Dermis microvascular lymphatic vessel endothelial cell (primary cell): Measurements from ENCODE around the gene DSC2. TPM values are rescaled to one million over a fixed set of nuclear protein-coding genes. Genes with fewer than 3 reads are reported as not detected.
"Not testable (repeated sequence)": the region's sequence is repeated elsewhere in the genome, so short reads cannot be mapped to it uniquely, and the experiment has no call there.

ENCODE experiments used
- DNase-seq, 2 donors: peaks; one replicate each; pipeline versions ENCODE4 v3.0.0 to v3.0.0-alpha.2; 2010; ENCODE audit warnings: low read depth in 2 of 2
- total RNA-seq: library from RNA; depleted of rRNA; stranded (reverse); fragments of >200 nt; gene quantifications from 2 replicates; pipeline ENCODE4 v1.2.1, GENCODE V29; 2014

Gene DSC2
- total RNA-seq, result under 0.01 and 0.13 TPM in 2 replicates

DNA sequence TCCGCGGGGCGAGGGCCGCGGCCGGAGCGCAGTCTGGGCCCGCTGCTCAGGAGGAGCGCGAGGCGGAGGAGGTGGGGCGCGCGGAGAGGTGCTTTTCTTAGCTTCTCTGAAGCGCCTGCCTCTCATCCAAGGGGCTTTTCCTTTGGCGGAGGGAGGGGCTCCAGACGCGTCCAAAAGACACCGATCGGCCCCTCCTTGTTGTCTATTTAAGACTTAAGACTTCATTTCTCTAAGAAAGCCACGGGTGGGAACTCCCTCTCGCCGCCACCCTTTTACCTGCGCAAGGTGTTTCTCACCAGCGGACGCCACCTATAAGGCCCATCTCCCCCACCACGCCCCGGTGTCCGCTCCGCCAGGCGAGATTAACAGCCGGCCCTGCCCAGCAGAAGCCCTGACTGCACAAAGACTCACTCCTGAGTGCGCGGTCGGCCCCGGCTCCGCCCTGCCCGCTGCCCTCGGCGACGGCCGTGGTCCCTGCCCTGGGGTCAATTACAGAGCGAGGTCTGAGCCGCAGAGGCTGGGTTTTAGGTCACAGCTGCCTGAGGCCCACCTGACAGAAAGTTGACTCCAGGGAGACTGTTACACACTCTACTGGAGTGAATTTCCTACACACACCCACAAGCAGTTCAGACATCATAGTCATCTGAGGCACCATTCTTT lies at the start of gene DSC2:
TSS of gene DSC2 (minus strand) at position 397 of the 660 bp plus-strand sequence. CDS start 450 bp downstream, outside the sequence.
- DNase-seq, result no peak

- no peak for DNase-seq
These were observed 47.1 kb upstream of the DSC2 start for GRCh38 chr18:31149351-31149750.

DNA sequence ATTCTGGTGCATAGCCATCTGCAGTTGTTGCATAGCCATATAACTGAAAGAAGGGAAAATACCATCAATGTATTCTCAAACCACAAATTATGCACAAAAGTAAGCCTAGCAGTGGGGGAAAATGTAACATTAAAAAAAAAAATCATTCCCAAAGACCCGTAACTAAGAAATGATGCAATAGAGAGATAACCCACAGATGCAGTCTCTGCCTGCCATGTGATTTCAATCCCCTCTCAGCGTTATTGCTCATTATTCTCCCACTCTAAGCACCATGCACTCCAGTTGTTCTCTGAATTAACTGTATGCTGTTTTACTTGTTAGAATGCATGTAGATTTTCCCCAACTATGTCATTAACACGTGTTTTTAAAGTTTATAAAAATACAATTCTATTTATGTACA lies 46.4 kb upstream of the DSC2 start:
- DNase-seq, result no peak

GRCh38 chr18:31146809-31147208 lies 44.6 kb upstream of the DSC2 start:
- no peak for DNase-seq

DNA sequence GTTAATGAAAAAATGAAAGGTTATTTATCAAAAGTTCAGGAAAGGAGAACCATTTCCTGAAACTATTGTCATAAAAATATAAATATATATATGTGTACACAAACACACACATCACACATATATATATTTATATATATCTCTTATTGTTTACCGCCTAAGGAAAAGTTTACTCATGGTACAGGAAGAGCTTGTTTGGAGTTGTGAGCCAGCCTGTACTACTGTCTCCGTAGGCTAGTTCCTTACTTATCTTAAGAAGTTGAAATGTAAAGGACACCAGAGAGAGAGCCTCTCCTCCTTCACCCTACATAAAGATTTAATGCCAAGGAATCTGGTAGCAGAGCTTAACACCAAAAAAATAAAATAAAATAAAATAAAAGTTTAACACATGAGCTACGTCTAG lies 40.8 kb upstream of the DSC2 start:
- DNase-seq, result no peak

DNA sequence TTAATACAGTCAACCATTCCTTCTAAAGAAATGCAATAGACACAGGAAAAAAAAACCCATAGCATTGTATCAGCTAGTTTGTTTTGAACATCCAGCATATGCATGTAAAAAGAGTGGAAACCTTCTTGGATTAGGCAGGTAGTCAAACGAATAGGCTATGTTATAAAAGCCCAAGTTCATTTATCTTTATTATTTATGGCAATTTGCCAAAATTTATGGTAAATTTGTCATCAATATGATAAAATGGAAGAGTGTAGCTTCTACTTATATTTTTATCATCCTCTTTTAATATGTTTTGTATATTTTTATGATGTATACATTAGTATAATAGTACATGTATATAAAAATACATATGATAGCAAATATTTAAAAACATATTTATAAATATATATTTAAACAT lies 36.5 kb upstream of the DSC2 start:
- DNase-seq, result no peak

- DNase-seq, result no peak
These were observed 32.8 kb upstream of the DSC2 start for GRCh38 chr18:31134988-31135529.

DNA sequence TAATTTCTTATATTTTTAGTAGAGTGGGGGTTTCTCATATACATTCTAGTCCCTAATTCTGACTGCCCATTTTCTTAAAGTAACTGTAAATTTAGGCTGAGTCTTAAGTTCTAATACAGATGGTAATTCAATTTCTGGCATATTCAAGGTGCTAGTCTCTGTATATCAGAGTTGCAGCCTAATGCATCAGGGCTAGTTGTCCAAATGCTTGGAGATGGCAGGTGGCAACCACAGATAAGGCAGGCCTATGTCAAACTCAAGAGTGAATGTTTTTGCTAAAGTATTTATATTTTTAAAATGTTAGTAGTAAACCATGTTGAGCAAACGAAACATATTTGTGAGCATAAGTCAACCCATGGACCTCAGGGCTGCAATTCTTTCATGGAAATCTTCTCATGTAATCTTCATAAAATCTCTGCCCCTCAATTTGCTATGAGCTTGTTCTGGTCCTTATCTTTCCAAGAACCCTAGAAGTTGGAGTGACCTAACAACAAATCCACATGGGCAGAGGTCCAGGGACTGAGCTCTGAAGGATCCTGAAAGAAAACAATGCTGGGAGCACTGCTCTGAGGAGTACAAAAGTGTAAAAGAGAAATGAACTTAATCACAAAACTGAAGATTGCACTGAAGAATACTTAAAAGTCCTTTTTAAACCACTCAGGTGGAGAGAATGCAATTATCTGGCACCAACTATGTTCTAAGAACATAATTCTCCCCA lies 27.3 kb upstream of the DSC2 start:
- no peak for DNase-seq

- DNase-seq, result no peak
These were observed 23.7 kb upstream of the DSC2 start for GRCh38 chr18:31125878-31126277.

GRCh38 chr18:31123125-31123524 lies 20.9 kb upstream of the DSC2 start:
- not testable (repeated sequence) for DNase-seq

DNA sequence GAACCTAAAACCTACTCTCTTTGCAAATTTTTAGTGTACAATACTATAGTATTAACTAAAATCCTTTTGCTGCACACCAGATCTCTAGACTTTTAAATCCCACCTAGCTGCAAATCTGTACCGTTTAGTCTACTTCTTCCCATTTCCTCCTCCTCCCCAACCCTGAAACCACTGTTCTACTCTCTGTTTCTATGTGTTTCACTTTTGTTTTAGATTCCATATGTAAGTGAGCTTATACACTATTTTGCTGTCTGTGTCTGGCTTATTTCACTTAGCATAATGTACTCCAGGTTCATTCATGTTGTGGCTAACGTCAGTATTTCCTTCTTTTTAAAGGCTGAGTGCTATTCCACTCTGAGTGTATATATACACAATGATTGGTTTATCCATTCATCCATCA lies 18.4 kb upstream of the DSC2 start:
- no peak for DNase-seq

- DNase-seq, result no peak
These were observed 14.8 kb upstream of the DSC2 start for GRCh38 chr18:31116853-31117595.

DNA sequence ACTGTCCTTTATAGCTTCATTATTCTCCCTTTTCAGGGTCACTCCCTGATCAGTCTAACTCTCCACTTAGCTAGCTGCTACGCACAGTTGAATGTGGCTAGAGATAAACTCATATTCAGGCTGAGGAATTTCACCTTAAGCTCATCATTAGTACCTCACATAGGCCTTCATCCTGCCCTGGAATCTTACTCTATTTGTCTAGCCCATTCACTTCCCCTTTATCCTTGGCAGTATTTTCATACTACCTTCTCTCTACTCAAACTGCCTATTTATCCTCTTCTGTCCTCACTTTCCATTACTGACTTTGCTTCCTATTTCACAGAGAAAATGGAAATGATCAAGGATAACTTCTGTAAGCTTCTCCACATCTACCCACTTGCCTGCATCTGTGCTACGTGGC lies 10.6 kb upstream of the DSC2 start:
- no peak for DNase-seq

DNA sequence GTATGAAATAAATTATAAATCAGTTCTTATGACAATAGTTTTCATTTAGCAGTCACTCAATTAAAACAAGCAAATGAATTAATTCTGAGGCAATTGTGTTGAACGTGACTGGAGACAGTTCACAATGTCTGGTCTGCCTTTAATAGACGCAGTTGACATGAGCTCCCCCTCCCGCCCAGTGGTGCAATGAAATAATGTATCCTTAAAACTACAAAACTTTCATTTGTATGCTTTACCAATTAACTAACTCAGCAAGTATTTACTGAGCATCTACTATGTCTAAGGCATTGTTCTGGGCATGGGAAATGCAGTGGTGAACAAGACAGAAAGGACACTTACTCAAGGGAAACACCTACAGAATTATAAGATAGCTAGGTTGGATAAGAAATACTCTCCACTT lies 3.5 kb upstream of the DSC2 start:
- no peak for DNase-seq

DNA sequence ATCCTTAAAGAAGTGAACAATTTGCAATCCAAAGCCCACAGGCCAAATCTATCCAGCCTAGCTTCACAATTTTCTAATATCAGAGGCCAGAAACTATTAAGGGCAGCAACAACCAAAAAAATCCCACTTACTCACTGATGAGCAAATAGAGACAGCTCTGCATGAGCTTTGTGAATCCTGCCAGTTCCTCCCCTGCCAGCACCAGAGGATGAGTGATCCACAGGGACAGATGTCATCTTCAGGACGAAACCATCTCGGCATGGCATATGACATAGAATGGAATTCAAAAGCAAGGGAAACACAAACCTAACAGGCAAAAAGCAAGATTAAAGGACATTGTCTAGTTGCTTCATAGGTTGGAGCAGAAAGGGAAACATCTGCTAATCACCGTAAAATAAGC lies 2.2 kb upstream of the DSC2 start:
- no peak for DNase-seq

DNA sequence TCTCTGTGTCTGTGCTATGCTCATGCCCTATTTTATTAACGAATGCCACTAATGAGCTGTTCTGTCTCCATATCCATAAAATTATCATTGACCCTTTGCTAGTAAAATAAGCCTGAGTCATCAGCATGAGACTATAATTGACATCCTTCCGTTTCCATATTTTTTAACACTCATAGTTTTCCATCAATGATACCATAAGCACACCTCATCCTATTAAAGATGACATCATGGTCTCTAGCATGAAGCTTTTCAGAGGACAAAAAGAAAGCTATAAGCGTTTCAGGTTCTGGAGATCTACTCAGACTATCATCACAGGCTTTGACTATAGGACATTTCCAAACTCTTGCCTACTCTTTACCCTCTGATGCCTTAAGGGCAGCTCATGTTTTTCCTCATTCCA lies 1.2 kb upstream of the DSC2 start:
- no peak for DNase-seq

DNA sequence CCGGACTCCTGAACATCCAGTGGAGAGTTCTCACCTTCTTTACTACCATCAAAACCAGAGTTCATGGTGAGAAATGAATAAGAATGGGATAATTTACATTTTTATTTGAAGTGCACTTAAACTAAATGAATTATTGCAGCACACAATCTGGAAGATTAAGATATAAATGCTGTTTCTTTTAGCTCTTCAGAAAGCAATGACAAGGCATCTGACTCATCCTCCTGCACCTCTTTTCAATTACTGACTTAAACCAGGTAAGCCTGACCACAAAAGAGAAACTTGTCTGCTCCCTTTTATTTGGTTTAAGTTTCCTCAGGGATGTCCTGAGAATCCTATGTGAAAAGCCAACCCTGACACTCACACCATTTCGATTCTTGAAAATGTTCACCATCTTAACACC lies 720 bp upstream of the DSC2 start:
- DNase-seq, result no peak

DNA sequence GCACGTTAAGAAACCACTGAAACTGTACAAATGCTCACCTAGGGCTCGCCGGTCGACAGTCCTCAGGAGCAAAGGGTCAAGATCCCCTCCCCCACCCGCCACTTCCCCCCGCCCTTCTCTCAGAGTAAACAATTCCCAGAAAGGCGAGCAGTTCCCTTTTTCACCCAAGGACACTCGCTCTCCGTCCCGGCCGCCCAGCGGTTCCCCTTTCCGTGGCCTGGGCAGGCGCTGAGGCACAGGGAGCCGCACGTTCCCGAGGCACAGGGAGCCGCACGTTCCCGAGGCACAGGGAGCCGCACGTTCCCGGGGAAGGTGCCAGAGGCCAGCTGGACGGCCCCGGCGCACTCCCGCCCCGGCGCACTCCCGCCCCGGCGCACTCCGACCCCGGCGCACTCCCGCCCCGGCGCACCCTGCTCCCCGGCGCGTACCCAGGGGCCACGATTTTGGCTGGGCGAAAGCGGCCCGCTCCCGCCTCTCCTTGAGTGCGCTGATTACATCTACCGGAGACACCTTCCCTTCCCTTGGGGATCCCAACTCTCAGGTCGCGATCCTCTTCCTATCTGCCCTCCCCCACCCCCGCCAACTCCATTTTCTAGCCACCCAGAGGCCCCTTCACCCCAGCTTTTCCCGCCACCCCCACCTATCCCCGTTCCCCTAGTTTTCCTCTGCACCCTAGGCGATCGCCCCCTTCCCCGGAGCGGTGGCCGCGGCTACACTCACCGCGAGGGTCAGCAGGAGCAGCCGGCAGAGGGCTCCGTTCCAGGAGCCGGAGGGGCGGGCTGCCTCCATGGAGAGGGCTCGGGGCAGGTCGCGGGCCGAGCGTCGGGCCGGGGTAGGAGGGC lies 817 bp downstream of the DSC2 start:
- DNase-seq, result no peak

- no peak for DNase-seq
These were observed 1.6 kb downstream of the DSC2 start for GRCh38 chr18:31100436-31101182.

- DNase-seq, result no peak
These were observed 2.6 kb downstream of the DSC2 start for GRCh38 chr18:31099450-31100230.
